Measurements from ENCODE around the gene RABGAP1L.
"Not testable (repeated sequence)": the region's sequence is repeated elsewhere in the genome, so short reads cannot be mapped to it uniquely, and the experiment has no call there.

DNA sequence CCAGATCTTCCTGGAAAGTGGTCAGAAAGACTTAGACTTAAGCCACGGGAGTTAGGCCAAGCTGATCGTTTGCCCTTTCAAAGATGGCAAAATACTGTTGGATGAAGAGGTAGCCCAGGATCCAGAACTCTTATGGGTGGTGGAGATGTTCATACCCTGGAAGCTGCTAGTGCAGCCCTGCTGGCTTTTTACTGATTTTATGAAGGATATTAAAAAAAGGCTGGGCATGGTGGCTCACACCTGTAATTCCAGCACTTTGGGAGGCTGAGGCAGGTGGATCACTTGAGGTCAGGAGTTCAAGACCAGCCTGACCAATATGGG is 864.6 kb downstream of the RABGAP1L start:
- not testable (repeated sequence) for TF ChIP-seq CTCF, POLR2A (IDR thresholded peaks at IDR 0.05)

Data from thyroid gland (tissue), 4 donors.